Muscle of back (tissue), 11 donors: ENCODE measurements around the gene CXCL10. TPM values are rescaled to one million over a fixed set of nuclear protein-coding genes. Genes with fewer than 3 reads are reported as not detected.
"Not testable (repeated sequence)": the region's sequence is repeated elsewhere in the genome, so short reads cannot be mapped to it uniquely, and the experiment has no call there.

Experiments used
- DNase-seq, 3 donors: peaks; one replicate each; pipeline versions ENCODE4 v3.0.0 to v3.0.0-alpha.2; 2013
- polyA plus RNA-seq, 10 donors: library from polyadenylated mRNA; unstranded; fragments of 120-200 nt; gene quantifications; one replicate each; pipeline ENCODE4 v1.2.1, GENCODE V29; 2013; ENCODE audit not compliant: insufficient read length in 10 of 10

CXCL10 gene
- polyA plus RNA-seq, 10 donors: 0.26 to 0.73 (median 0.40) TPM; not detected in 2

GRCh38 chr4:76029300-76029699 is 6.0 kb upstream of the CXCL10 start:
- DNase-seq: no peak

GRCh38 chr4:76028350-76028765 is 5.1 kb upstream of the CXCL10 start:
- DNase-seq: peak in 2 of 3 donors; percentile 16 to 53

- no peak for DNase-seq
Measured at GRCh38 chr4:76024065-76024464, 768 bp upstream of the CXCL10 start.

- DNase-seq: no peak
Measured at GRCh38 chr4:76022677-76023076, 620 bp downstream of the CXCL10 start.

- no peak for DNase-seq
Measured at GRCh38 chr4:76022031-76022430, 1.3 kb downstream of the CXCL10 start.

- no peak for DNase-seq
Measured at GRCh38 chr4:76017056-76017686, 6.1 kb downstream of the CXCL10 start.

GRCh38 chr4:76016393-76016792 is 6.9 kb downstream of the CXCL10 start:
- no peak for DNase-seq

GRCh38 chr4:76013540-76013939 is 9.8 kb downstream of the CXCL10 start:
- no peak for DNase-seq

- DNase-seq: no peak
Measured at GRCh38 chr4:76012388-76012801, 10.9 kb downstream of the CXCL10 start.

- peak; percentile 73 to 92 (median 85) for DNase-seq
Measured at GRCh38 chr4:76011700-76012387, 11.5 kb downstream of the CXCL10 start.

- DNase-seq: no peak
Measured at GRCh38 chr4:76011018-76011670, 12.2 kb downstream of the CXCL10 start.

GRCh38 chr4:76010576-76010975 is 12.7 kb downstream of the CXCL10 start:
- DNase-seq: no peak

- DNase-seq: no peak
Measured at GRCh38 chr4:76009311-76009710, 14.0 kb downstream of the CXCL10 start.

- no peak for DNase-seq
Measured at GRCh38 chr4:76007089-76007862, 16.0 kb downstream of the CXCL10 start, which contains the start of gene CXCL9. CXCL9 (minus strand) TSS chr4:76007509; CDS start chr4:76007449, 60 bp downstream.

GRCh38 chr4:76003620-76004019 is 19.7 kb downstream of the CXCL10 start:
- DNase-seq: no peak

GRCh38 chr4:76003035-76003434 is 20.3 kb downstream of the CXCL10 start:
- DNase-seq: no peak

GRCh38 chr4:76002176-76002575 is 21.1 kb downstream of the CXCL10 start:
- DNase-seq: no peak

- no peak for DNase-seq
Measured at GRCh38 chr4:76001700-76002099, 21.6 kb downstream of the CXCL10 start.

- no peak for DNase-seq
Measured at GRCh38 chr4:76000279-76000678, 23.0 kb downstream of the CXCL10 start.

GRCh38 chr4:75998525-75999147 is 24.7 kb downstream of the CXCL10 start:
- DNase-seq: not testable (repeated sequence)

GRCh38 chr4:75997946-75998345 is 25.4 kb downstream of the CXCL10 start:
- DNase-seq: no peak

- no peak for DNase-seq
Measured at GRCh38 chr4:75997081-75997480, 26.2 kb downstream of the CXCL10 start.
